HG02623 (cell line): Measurements from ENCODE around the gene ABCB8.
A peak's percentile ranks its signal among the peaks of the same experiment; 100 is the strongest.
"Not testable (repeated sequence)": the region's sequence is repeated elsewhere in the genome, so short reads cannot be mapped to it uniquely, and the experiment has no call there.

Experiments used
- ATAC-seq: cut with Tn5 transposase; IDR thresholded peaks from one replicate; pipeline ENCODE4 v1.9.1; 2021; ENCODE audit warnings: moderate library complexity; ENCODE audit not compliant: unreplicated experiment

Gene ABCB8

DNA sequence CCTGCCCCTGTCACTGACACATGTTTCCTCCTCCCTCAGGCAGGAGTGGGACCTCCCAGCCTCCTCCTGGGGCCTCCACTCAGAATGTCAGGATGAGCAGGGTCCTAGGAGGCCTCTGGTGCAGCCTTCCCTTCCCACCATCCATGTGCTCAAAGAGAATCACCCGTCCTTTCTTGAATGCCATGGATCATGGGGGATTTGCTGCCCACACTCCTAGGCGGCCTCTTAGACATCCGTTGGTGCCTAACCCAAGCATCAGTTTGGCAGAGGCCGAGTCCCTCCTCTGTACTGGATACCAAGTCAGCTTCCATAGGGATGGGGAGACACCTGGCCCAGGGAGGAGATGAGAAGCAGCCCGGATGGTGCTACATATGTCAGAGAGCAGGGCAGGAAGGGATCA is 30.4 kb upstream of the ABCB8 start:
- ATAC-seq, result no peak

GRCh38 chr7:150998341-150998740 is 29.9 kb upstream of the ABCB8 start:
- no peak for ATAC-seq

DNA sequence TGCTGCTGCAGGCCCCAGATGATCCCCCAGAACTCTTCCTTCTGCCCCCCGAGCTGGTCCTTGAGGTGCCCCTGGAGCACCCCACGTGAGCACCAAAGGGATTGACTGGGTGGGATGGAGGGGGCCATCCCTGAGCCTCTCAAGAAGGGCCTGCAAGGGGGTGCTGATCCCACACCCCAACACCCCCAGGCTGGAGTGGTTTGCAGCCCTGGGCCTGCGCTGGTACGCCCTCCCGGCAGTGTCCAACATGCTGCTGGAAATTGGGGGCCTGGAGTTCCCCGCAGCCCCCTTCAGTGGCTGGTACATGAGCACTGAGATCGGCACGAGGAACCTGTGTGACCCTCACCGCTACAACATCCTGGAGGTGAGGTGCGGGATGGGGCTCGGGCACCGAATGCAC is 29.2 kb upstream of the ABCB8 start:
- no peak for ATAC-seq

GRCh38 chr7:150999497-151000230 is 28.6 kb upstream of the ABCB8 start:
- ATAC-seq, result no peak

DNA sequence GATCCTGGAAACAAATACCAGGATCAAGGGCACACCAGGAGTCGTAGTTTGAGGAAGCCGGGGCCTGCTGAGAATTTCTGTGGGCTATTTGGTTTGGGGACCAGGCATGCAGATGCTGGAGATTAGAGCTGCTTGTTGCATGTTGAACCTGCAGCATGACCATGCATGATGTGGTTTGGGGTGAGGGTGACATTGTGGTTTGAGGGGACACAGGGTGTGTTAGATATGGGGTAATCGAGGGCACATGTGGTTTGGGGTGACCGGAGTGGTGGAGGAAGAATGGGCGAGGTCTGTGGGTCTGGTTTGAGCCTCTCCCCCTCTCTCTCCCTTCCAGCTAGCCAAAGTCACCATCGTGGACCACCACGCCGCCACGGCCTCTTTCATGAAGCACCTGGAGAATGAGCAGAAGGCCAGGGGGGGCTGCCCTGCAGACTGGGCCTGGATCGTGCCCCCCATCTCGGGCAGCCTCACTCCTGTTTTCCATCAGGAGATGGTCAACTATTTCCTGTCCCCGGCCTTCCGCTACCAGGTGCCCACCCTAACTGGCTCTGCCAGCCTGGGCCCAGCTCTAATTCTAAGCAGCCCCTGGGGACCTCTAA is 27.3 kb upstream of the ABCB8 start:
- ATAC-seq, result no peak

DNA sequence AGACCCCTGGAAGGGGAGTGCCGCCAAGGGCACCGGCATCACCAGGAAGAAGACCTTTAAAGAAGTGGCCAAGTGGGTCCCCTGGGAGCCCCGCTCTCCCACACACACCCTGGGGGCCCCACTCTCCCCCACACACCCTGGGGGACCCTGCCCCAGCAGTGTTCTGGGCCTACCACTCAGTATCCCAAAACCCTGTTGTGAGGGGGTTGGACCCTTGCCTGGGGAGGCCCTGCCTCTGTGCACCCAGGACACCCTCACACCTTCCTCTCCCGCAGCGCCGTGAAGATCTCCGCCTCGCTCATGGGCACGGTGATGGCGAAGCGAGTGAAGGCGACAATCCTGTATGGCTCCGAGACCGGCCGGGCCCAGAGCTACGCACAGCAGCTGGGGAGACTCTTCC is 26.7 kb upstream of the ABCB8 start:
- no peak for ATAC-seq

DNA sequence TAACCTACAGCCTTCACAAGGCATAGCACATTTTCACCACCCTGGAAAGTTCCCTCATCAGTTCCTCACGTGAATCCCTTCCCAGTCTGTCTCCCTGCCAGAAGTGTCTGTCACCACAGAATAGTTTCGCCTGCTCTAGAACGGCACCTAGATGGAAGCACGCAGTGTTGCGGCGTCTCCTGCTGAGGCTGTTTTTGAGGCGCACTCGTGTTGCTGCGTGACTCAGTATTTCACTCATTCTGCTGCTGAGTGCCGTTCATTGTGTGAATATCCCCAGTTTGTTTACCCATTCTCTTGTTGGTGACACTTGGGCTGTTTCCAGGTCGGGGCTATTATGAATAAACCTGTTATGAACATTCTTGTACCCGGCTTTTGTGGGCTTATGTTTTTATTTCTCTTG is 24.7 kb upstream of the ABCB8 start:
- ATAC-seq, result no peak

- no peak for ATAC-seq
Observed at GRCh38 chr7:151005566-151005965, 22.7 kb upstream of the ABCB8 start.

GRCh38 chr7:151006590-151007300 is 21.5 kb upstream of the ABCB8 start:
- ATAC-seq, result no peak

DNA sequence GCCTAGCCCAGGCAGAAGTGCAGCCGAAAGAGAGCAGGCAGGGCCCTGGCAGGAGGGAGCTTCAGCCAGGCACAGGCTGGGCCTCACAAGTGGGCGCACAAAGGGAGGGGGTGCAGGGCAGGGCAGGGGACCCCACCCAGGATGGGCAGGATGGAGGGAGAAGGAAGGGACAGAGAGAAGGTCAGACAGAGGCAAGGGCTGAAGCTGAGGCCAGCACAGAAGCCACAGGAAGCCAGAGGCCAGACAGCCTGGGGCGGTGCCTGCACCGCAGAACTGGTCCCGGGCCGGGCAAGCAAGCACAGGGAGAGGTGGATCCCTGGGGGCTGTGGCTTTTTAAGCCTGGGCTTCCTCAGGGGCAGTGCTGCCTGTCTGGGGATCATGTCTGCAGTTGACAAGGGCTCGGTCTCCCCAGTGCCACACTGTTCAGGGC is 20.8 kb upstream of the ABCB8 start:
- no peak for ATAC-seq

DNA sequence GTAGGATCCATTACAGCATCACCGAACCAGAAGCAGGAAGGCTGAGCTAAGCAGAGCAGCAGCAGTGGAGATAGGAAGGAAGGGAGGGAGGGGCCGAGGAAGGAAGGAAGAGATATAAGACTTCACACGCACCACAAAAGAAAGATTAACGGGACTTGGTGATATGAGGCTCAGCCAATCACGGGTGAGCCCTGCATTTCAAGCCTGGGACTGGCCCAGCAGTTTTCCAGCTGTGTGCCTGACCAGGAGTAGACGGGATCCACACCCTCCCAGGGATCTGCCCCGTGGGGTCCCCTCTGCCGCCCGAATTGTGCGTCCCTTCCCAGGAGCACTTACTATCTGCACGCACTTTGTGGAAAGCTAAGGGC is 20.1 kb upstream of the ABCB8 start:
- no peak for ATAC-seq

DNA sequence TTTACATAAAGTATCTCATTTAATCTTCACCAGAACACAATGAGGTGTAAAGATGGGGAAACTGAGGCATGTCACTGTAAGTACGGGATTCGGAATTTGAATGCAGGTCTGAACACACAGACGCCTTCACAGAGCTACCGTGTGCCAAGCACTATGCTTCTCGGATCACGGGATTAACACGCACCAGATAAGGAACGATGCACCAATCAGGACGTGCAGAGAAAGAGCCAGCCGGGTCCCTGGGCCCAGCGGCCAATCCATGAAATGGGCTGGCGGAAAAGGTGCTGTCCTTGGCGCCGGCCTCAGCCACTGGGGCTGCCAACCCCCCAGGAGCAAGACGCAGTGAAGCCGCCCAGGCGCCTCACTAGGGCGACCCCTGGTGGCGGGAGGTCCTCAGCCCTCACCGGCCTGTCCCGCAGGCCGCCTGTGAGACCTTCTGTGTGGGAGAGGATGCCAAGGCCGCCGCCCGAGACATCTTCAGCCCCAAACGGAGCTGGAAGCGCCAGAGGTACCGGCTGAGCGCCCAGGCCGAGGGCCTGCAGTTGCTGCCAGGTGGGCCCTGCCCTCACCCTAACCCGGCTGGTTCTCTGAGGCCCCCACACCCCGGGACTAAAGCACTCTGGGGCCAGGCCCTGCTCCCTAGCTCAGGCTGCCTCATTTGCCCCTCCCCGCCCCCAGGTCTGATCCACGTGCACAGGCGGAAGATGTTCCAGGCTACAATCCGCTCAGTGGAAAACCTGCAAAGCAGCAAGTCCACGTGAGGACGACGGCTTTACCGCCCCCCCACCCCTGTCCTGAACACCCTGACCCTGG is 19.5 kb upstream of the ABCB8 start:
- ATAC-seq, result peak; percentile 72

DNA sequence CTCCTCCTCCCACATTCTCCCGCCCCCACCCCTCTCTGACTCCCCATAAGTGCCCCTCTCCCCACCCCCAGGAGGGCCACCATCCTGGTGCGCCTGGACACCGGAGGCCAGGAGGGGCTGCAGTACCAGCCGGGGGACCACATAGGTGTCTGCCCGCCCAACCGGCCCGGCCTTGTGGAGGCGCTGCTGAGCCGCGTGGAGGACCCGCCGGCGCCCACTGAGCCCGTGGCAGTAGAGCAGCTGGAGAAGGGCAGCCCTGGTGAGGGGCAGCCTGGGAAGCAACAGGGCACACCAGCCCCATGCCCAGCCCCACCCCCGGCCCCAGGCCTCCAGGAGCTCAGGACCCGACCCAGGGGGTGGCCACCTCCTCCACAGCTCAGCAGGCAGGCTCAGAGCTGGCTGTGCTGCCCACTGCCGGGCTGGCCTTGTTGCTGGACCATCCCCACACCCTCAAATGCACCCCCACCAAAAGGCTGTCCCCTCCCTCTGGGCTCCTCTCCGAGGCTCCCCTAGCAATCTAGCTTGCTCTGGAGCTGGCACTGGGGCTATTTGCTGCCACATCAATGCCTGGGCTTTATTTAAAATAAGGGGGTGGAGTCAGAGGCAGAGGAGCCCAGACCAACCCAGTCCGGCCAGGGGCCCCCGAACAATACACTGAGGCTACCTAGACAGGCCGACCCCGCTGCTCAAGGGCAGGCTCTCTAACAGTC is 18.8 kb upstream of the ABCB8 start:
- no peak for ATAC-seq

DNA sequence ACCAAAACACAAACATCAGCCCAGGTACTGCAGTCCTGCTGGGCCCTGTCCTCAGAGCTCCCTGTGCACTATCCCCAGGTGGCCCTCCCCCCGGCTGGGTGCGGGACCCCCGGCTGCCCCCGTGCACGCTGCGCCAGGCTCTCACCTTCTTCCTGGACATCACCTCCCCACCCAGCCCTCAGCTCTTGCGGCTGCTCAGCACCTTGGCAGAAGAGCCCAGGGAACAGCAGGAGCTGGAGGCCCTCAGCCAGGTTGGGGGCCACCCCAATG is 18.3 kb upstream of the ABCB8 start:
- ATAC-seq, result no peak

DNA sequence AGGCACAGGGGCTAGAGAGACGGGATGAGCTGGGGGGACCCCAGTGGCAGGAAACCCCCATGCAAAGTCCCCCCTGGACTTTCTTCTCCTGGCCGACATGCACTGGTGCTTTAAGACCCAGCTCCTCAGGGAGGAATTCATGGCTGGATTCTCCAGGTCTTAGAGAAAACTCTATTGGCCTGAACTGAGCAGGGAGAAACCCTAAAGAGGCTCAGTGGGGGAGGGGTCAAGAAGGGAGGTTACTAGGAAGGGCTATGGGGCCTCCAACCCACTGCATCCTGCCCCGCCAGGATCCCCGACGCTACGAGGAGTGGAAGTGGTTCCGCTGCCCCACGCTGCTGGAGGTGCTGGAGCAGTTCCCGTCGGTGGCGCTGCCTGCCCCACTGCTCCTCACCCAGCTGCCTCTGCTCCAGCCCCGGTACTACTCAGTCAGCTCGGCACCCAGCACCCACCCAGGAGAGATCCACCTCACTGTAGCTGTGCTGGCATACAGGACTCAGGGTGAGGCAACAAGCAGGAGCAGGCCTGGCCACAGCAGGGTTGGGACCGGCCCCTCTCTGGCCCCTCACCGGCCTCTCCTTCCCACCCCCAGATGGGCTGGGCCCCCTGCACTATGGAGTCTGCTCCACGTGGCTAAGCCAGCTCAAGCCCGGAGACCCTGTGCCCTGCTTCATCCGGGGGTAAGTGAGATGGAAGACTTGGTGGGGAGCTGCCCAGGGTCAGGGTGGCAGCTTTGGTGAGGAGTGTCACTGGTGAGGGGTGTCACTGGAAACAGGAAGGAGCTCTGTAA is 17.7 kb upstream of the ABCB8 start:
- no peak for ATAC-seq

- no peak for ATAC-seq
Observed at GRCh38 chr7:151011097-151011409, 17.2 kb upstream of the ABCB8 start.

GRCh38 chr7:151011616-151012015 is 16.6 kb upstream of the ABCB8 start:
- not testable (repeated sequence) for ATAC-seq

- no peak for ATAC-seq
Observed at GRCh38 chr7:151012031-151012692, 16.1 kb upstream of the ABCB8 start.

- ATAC-seq, result no peak
Observed at GRCh38 chr7:151012911-151013347, 15.3 kb upstream of the ABCB8 start.

- ATAC-seq, result no peak
Observed at GRCh38 chr7:151013356-151013732, 14.9 kb upstream of the ABCB8 start.
